ENCODE data around the gene EML1. TPM values are rescaled to one million over a fixed set of nuclear protein-coding genes. Genes with fewer than 3 reads are reported as not detected.

Gene EML1
- total and polyA plus RNA-seq, 2 donors from 2014 or later = 7.9 to 35.9 TPM

DNA sequence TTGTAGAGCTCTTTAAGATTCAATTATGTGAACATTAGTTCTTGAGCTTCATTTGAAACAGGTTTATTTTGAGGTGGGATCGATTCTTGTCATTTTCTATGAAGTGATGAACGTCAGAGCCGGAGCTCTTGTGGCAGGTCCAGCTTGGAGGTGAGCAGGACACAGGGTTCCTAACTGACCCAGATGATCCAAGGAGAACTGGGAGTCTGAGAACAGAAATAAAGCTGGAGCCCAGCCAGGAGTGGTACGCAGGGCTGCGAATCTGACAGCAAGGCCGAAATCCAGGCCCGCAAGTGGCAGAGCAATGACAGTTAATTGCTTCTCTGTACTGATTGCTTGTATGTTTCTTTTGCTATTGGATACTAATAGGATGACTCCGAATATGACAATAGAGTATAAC is 46.5 kb downstream of the EML1 start:
- Histone ChIP-seq H3K27me3 (ENCODE audit: control insufficient read depth, insufficient read depth, low read length) (no peaks in the 10 kb centered on the region), H3K4me3 (ENCODE audit: low read length in 3 of 3) (no peak overlapping the region), H3K36me3 (ENCODE audit: control insufficient read depth in 2 of 3, insufficient read depth in 3 of 3, low read length in 3 of 3) (no peaks in the 10 kb centered on the region), H3K9ac (ENCODE audit: low read length in 3 of 3) (no peak overlapping the region), H3K27ac (ENCODE audit: low read depth in 2 of 2, low read length in 2 of 2) (no peak overlapping the region), H3K4me1 (ENCODE audit: control insufficient read depth in 2 of 3, insufficient read depth in 2 of 3, low read depth in 1 of 3, low read length in 3 of 3) (no peaks in the 10 kb centered on the region), H3K9me3 (ENCODE audit: control insufficient read depth in 2 of 3, insufficient read depth in 1 of 3, low read length in 3 of 3) (no peaks in the 10 kb centered on the region)
- intact Hi-C loops (cut with DNase I) = no loop called here
- TF ChIP-seq, protein P1, sequence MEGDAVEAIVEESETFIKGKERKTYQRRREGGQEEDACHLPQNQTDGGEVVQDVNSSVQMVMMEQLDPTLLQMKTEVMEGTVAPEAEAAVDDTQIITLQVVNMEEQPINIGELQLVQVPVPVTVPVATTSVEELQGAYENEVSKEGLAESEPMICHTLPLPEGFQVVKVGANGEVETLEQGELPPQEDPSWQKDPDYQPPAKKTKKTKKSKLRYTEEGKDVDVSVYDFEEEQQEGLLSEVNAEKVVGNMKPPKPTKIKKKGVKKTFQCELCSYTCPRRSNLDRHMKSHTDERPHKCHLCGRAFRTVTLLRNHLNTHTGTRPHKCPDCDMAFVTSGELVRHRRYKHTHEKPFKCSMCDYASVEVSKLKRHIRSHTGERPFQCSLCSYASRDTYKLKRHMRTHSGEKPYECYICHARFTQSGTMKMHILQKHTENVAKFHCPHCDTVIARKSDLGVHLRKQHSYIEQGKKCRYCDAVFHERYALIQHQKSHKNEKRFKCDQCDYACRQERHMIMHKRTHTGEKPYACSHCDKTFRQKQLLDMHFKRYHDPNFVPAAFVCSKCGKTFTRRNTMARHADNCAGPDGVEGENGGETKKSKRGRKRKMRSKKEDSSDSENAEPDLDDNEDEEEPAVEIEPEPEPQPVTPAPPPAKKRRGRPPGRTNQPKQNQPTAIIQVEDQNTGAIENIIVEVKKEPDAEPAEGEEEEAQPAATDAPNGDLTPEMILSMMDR (IDR thresholded peaks at IDR 0.05; ENCODE audit: borderline replicate concordance, extremely low read depth, insufficient read depth) = no peak
- DNase-seq = no peak
- FAIRE-seq = no peak

- no peaks in the 10 kb centered on the region for H3K36me3 ChIP-seq (ENCODE audit: control insufficient read depth in 2 of 3, insufficient read depth in 3 of 3, low read length in 3 of 3)
- FAIRE-seq (no peak), DNase-seq (no peak)
- H3K9ac ChIP-seq (ENCODE audit: low read length in 3 of 3) = no peak overlapping the region
- no peaks in the 10 kb centered on the region for H3K9me3 ChIP-seq (ENCODE audit: control insufficient read depth in 2 of 3, insufficient read depth in 1 of 3, low read length in 3 of 3)
- H3K4me1 ChIP-seq (ENCODE audit: control insufficient read depth in 2 of 3, insufficient read depth in 2 of 3, low read depth in 1 of 3, low read length in 3 of 3) = no peaks in the 10 kb centered on the region
- TF ChIP-seq, protein P1 (IDR thresholded peaks at IDR 0.05; ENCODE audit: borderline replicate concordance, extremely low read depth, insufficient read depth) = no peak
- no peak overlapping the region for H3K27ac ChIP-seq (ENCODE audit: low read depth in 2 of 2, low read length in 2 of 2)
- intact Hi-C loops (cut with DNase I) = no loop called here
- H3K4me3 ChIP-seq (ENCODE audit: low read length in 3 of 3) = no peak overlapping the region
- H3K27me3 ChIP-seq (ENCODE audit: control insufficient read depth, insufficient read depth, low read length) = no peaks in the 10 kb centered on the region
Observed at GRCh38 chr14:99840265-99840664, 47.1 kb downstream of the EML1 start.

- no peak for FAIRE-seq
- no peak overlapping the region for H3K9ac ChIP-seq (ENCODE audit: low read length in 3 of 3)
- no peak overlapping the region for H3K27ac ChIP-seq (ENCODE audit: low read depth in 2 of 2, low read length in 2 of 2)
- no peaks in the 10 kb centered on the region for H3K36me3 ChIP-seq (ENCODE audit: control insufficient read depth in 2 of 3, insufficient read depth in 3 of 3, low read length in 3 of 3)
- TF ChIP-seq, protein P1 (IDR thresholded peaks at IDR 0.05; ENCODE audit: borderline replicate concordance, extremely low read depth, insufficient read depth) = no peak
- no peak overlapping the region for H3K4me3 ChIP-seq (ENCODE audit: low read length in 3 of 3)
- no peak for DNase-seq
- intact Hi-C loops (cut with DNase I) = no loop called here
- no peaks in the 10 kb centered on the region for H3K27me3 ChIP-seq (ENCODE audit: control insufficient read depth, insufficient read depth, low read length)
- no peaks in the 10 kb centered on the region for H3K9me3 ChIP-seq (ENCODE audit: control insufficient read depth in 2 of 3, insufficient read depth in 1 of 3, low read length in 3 of 3)
- no peaks in the 10 kb centered on the region for H3K4me1 ChIP-seq (ENCODE audit: control insufficient read depth in 2 of 3, insufficient read depth in 2 of 3, low read depth in 1 of 3, low read length in 3 of 3)
Observed at GRCh38 chr14:99840774-99841305, 47.6 kb downstream of the EML1 start.
